Kidney tubule cell (primary cell): ENCODE data around the gene DENND4B.
A peak's percentile ranks its signal among the peaks of the same experiment; 100 is the strongest.

Experiments used
- DNase-seq: peaks from one replicate; pipeline ENCODE4 v3.0.0-alpha.2; 2018; ENCODE audit warnings: low spot score

DENND4B gene

GRCh38 chr1:153945131-153945794, 1.3 kb downstream of the DENND4B start:
- DNase-seq: no peak

- no peak for DNase-seq
Observed at GRCh38 chr1:153944827-153945117, 1.7 kb downstream of the DENND4B start.

- DNase-seq: no peak
Observed at GRCh38 chr1:153944005-153944826, 2.3 kb downstream of the DENND4B start.

GRCh38 chr1:153942766-153943549, 3.6 kb downstream of the DENND4B start:
- DNase-seq: no peak

- no peak for DNase-seq
Observed at GRCh38 chr1:153941826-153942725, 4.4 kb downstream of the DENND4B start.

GRCh38 chr1:153940756-153941155, 5.8 kb downstream of the DENND4B start:
- no peak for DNase-seq

GRCh38 chr1:153939476-153939875, 7.0 kb downstream of the DENND4B start:
- DNase-seq: no peak

GRCh38 chr1:153938996-153939395, 7.5 kb downstream of the DENND4B start:
- DNase-seq: no peak

- DNase-seq: no peak
Observed at GRCh38 chr1:153937331-153937730, 9.2 kb downstream of the DENND4B start.

- no peak for DNase-seq
Observed at GRCh38 chr1:153936011-153936802, 10.3 kb downstream of the DENND4B start.

GRCh38 chr1:153934746-153935145, 11.8 kb downstream of the DENND4B start:
- no peak for DNase-seq

GRCh38 chr1:153933955-153934354, 12.6 kb downstream of the DENND4B start:
- DNase-seq: no peak

GRCh38 chr1:153933430-153933829, 13.1 kb downstream of the DENND4B start:
- DNase-seq: no peak

- peak; percentile 55 for DNase-seq
Observed at GRCh38 chr1:153932156-153933131, 14.1 kb downstream of the DENND4B start.

GRCh38 chr1:153929981-153930948, 16.3 kb downstream of the DENND4B start:
- DNase-seq: no peak

GRCh38 chr1:153929426-153929825, 17.1 kb downstream of the DENND4B start:
- no peak for DNase-seq

- DNase-seq: no peak
Observed at GRCh38 chr1:153928791-153929341, 17.7 kb downstream of the DENND4B start.

- no peak for DNase-seq
Observed at GRCh38 chr1:153928245-153928644, 18.3 kb downstream of the DENND4B start.
